GM18909 (cell line): ENCODE measurements around the gene MAP6D1.

Source experiments
- ATAC-seq: cut with Tn5 transposase; IDR thresholded peaks from one replicate; pipeline ENCODE4 v1.9.1; 2021; ENCODE audit warnings: mild to moderate bottlenecking; ENCODE audit not compliant: unreplicated experiment, poor library complexity

The MAP6D1 gene

DNA sequence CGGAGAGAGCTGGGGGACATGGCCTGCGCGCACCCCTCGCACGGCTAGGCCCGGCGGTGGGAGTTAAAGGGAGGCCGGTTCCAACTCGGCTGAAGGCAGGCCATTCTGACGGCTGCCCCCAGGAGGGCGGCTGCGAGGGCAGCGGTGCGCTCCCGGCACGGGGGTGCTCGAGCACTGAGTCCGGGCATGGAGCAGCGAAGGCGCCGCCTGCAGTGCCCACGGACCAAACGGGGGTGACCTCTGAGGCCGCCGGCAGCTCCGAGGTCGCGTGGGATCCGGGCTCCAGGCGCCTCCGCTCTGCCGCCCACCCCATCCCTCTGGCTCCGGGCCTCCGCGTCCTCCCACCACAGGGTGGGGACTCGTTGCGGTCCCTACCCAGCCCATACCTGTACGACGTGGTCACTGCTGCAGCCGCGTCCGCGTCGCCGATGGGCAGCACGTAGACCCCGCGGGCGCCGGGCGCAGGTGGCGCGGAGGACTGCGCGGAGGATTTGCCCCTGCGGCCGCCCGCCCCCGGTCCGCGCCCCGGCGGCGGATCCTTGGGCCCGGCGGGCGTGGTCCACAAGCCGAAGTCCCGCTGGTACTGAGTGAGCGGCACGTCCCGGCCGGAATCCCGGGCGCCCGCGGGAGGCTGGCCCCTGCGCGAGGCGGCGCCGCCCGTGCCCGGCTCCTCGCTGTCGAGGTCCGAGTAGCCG lies 469 bp downstream of the MAP6D1 start:
- peak; percentile 31 for ATAC-seq

DNA sequence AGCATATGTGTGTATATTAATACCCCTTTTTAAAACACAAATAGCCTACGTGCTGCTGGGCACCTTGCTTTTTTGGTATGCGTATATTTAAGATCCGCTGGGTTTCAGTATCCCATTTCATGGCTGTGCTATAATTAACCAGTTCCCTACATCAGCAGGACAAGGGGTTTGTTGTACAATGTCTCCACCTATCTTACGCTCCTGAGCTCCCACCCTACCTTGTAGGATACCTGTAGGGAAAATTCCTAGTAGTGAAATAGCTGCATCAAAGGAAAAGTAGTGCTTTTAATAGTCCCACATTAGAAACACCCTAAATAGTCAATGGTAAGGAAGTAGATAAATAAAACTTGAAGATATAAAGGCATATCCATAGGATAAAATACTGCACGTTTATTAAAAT lies 1.4 kb downstream of the MAP6D1 start:
- no peak for ATAC-seq

DNA sequence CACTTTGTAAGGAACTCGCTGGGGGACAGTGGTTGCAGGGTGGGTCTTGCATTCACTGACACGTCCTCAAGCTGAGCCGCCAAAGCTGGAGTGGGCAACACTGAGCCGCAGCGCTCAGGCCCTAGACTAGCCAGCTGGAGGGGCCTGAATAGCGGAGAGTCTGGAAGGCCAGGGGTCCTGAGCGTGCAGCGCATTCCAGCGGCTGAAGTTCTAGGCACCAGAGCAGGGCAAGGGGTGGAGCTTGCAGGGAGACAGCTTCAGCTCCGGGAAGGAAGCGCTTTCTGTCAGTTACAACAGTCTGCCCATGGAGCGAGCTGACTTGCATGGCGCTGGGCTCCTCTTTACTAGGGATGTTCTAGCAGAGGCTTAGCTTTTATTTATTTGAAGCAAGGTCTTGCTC lies 2.7 kb downstream of the MAP6D1 start:
- no peak for ATAC-seq

- no peak for ATAC-seq
Observed at GRCh38 chr3:183819831-183820230, 5.5 kb downstream of the MAP6D1 start.

- ATAC-seq: no peak
Observed at GRCh38 chr3:183818706-183819624, 6.4 kb downstream of the MAP6D1 start.

DNA sequence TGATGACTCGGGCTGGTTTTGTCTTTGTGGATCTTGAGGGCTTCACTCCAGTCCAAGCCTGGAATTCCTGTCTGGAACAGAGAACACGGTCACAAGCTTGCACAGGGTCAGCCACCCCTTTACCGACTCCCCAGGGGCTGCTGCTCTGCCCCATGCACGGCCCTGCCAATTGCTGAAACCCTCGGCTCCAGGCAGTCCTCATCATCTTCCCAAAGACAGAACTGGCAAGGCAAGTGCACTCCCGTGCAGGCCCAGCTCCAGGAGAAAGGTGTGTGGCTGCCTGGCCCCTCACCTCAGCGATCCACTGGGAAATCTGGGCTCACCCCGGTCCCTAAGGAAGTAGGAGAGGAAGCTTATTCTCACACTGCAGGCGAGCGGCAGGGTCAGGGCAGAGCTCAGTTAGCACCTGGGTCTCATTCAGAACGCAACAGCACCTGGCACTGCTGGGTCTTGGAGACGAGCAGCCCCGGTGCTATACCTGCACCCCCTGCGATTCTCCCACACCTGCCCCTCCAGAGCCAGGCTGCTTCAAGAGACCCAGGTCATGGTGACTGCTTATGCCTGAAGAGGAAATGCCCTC lies 7.2 kb downstream of the MAP6D1 start:
- no peak for ATAC-seq

GRCh38 chr3:183817639-183818038 lies 7.7 kb downstream of the MAP6D1 start:
- ATAC-seq: no peak

- ATAC-seq: no peak
Observed at GRCh38 chr3:183816681-183817510, 8.5 kb downstream of the MAP6D1 start.

GRCh38 chr3:183815951-183816475 lies 9.4 kb downstream of the MAP6D1 start:
- ATAC-seq: no peak

DNA sequence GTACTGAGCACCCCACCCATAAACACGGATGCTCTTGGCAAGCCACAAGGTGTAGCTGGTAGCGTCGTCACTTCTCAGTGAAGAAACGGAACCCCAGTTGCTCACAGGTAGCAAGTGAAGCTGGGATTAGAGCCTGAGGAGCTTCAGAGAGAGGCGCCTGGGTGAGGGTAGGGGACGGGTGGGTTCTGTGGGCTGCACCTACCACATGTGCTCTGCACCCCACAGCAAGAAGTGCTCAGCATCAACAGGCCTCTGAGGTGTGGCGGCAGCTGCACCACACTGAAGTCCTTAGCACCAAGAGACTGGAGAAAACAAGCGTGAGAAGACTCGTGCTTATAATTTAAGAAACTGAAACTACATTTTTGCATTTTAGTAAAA lies 9.8 kb downstream of the MAP6D1 start:
- ATAC-seq: no peak

GRCh38 chr3:183814240-183814639 lies 11.1 kb downstream of the MAP6D1 start:
- no peak for ATAC-seq

GRCh38 chr3:183812761-183813445 lies 12.5 kb downstream of the MAP6D1 start:
- no peak for ATAC-seq

DNA sequence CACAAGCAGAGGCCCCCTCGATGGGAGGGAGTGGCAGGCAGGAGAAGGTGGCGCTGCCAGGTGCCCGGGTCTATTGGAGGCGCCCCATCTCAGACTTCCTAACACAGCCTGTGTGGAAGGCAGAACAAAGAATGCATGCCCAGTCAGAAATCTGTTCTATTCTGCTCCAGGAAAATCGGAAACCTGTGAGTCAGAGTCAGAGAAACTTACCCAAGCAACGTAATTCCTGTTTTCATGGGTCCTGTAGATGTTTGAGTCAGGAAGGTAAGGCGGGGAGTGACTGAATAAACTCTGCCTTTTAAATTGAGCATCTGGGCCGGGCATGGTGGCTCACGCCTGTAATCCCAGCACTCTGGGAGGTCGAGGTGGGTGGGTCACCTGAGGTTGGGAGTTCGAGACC lies 13.7 kb downstream of the MAP6D1 start:
- no peak for ATAC-seq

DNA sequence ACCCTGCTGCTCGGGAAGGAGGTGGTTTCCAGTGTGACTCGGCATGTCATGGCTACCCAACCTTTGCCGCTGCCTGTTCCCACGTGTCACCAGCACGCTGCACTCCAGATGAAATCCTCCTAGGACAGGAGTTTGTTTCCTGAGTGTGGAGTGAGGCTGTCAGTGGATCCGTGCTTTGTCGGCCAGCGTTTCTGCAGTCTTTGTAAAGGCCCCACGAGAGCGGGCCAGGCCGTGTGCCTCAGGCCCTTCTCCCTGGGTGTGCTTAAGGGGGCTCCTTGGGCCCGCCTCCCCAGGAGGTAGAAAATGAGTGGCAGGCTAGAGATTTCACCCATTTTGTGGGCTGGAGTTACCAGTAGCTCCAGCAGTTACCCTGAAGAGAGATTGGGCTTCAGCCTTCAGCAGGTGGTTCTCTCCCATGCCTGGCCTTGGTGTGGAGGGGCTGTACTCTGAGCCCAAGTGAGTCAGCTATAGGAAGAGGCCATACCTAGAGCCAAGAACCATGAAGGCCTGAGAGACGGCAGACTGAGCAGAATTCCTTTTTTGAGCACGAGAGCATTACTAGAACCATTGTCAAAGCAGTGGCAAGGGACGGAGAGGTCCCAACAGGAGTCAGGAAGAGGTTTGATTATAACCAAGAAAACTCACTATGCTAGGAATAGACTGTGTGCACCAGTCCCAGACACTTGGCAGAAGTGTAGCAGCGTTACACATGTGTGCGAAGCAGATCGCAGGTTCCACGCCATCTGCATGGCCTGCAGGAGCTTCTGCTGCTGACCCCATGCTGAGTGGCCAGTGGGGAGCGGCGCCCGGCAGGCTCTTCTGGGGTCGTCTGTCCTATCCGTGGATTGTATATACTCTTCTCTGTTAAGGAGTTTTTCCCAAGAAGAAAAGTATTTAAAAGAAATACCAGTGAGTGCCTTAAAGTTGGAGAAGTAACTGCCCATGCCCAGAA lies 14.5 kb downstream of the MAP6D1 start:
- no peak for ATAC-seq

DNA sequence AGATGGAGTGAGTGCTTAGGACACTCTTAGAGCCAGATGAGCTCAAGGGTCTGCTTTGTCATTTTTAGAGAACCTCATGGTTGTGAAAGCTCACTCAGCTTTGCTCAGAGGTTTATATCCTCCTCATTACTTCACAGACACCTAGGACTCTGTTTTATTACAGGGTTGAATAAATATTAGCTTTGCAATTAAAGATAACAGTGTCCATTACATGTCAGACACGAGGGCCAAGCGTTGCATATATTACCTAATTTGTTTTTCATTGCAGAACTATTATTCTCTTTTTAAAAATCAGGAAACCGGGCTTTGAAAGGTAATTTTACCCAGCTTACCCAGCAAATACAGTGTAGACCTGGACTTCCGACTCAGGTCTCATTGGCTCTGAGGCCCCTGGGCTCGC lies 16.1 kb downstream of the MAP6D1 start:
- no peak for ATAC-seq

- no peak for ATAC-seq
Observed at GRCh38 chr3:183808355-183808754, 17.0 kb downstream of the MAP6D1 start.

GRCh38 chr3:183807881-183808280 lies 17.5 kb downstream of the MAP6D1 start:
- no peak for ATAC-seq

- no peak for ATAC-seq
Observed at GRCh38 chr3:183807209-183807728, 18.1 kb downstream of the MAP6D1 start.
